ENCODE measurements around the gene SNX3. TPM values are rescaled to one million over a fixed set of nuclear protein-coding genes. Genes with fewer than 3 reads are reported as not detected.

The SNX3 gene
- total RNA-seq, 1 donor from 2014 or later, result 245 TPM

GRCh38 chr6:108168501-108169463, 92.1 kb downstream of the SNX3 start:
- H3K4me1 ChIP-seq, result peaks cover 72% of the 10 kb centered on the region
- intact Hi-C loops (cut with micrococcal nuclease), result no loop called here
- H3K9me3 ChIP-seq (replicated peaks), result no peaks in the 10 kb centered on the region

GRCh38 chr6:108168090-108168463, 92.8 kb downstream of the SNX3 start:
- H3K9me3 ChIP-seq (replicated peaks), result no peaks in the 10 kb centered on the region
- no peak for TF ChIP-seq CTCF (IDR thresholded peaks at IDR 0.05; ENCODE audit: borderline replicate concordance)
- intact Hi-C loops (cut with micrococcal nuclease), result no loop called here
- H3K27ac ChIP-seq (replicated peaks), result no peak overlapping the region
- no peaks in the 10 kb centered on the region for H3K36me3 ChIP-seq
- peaks cover 100% of the 10 kb centered on the region for H3K27me3 ChIP-seq (ENCODE audit: low read depth)
- peak overlapping the region; percentile 52 for H3K4me3 ChIP-seq
- no peak for DNase-seq
- peaks cover 77% of the 10 kb centered on the region for H3K4me1 ChIP-seq

More at GRCh38 chr6:108168501-108169463, 92.1 kb downstream of the SNX3 start:
- Histone ChIP-seq H3K27me3 (ENCODE audit: low read depth) (peaks cover 100% of the 10 kb centered on the region), H3K4me3 (peak overlapping the region; percentile 52), H3K36me3 (no peaks in the 10 kb centered on the region), H3K27ac (replicated peaks) (no peak overlapping the region)
- no peak for DNase-seq
- TF ChIP-seq CTCF (IDR thresholded peaks at IDR 0.05; ENCODE audit: borderline replicate concordance), result peak; percentile 40

GRCh38 chr6:108167449-108168089, 93.3 kb downstream of the SNX3 start:
- Histone ChIP-seq H3K27ac (replicated peaks) (no peak overlapping the region), H3K4me3 (peak overlapping the region; percentile 52), H3K9me3 (replicated peaks) (no peaks in the 10 kb centered on the region), H3K27me3 (ENCODE audit: low read depth) (peaks cover 100% of the 10 kb centered on the region), H3K36me3 (no peaks in the 10 kb centered on the region), H3K4me1 (peaks cover 77% of the 10 kb centered on the region)
- no peak for TF ChIP-seq CTCF (IDR thresholded peaks at IDR 0.05; ENCODE audit: borderline replicate concordance)
- DNase-seq, result no peak
- intact Hi-C loops (cut with micrococcal nuclease), result no loop called here

- Histone ChIP-seq H3K27me3 (ENCODE audit: low read depth) (peaks cover 100% of the 10 kb centered on the region), H3K36me3 (no peaks in the 10 kb centered on the region), H3K27ac (replicated peaks) (no peak overlapping the region), H3K4me1 (peaks cover 77% of the 10 kb centered on the region), H3K4me3 (peak overlapping the region; percentile 52), H3K9me3 (replicated peaks) (no peaks in the 10 kb centered on the region)
- DNase-seq, result no peak
- intact Hi-C loops (cut with micrococcal nuclease), result no loop called here
- TF ChIP-seq CTCF (IDR thresholded peaks at IDR 0.05; ENCODE audit: borderline replicate concordance), result no peak
These were observed 94.0 kb downstream of the SNX3 start for GRCh38 chr6:108166664-108167448.

Measured in left ventricle myocardium inferior (tissue), 1 donor.